Pulmonary artery endothelial cell (primary cell): ENCODE measurements around the gene NHLH1. TPM values are rescaled to one million over a fixed set of nuclear protein-coding genes. Genes with fewer than 3 reads are reported as not detected.
A peak's percentile ranks its signal among the peaks of the same experiment; 100 is the strongest.

Experiments used
- DNase-seq: peaks from one replicate; pipeline ENCODE4 v3.0.0-alpha.2; 2011; ENCODE audit warnings: low read depth, low spot score
- total RNA-seq: library from RNA; depleted of rRNA; stranded (reverse); fragments of >200 nt; gene quantifications from 2 replicates; pipeline ENCODE4 v1.2.3, GENCODE V29; 2014

NHLH1 gene
- total RNA-seq, 1 donor from 2014 or later, result under 0.01 TPM

GRCh38 chr1:160358073-160358472, 8.8 kb upstream of the NHLH1 start:
- no peak for DNase-seq

DNA sequence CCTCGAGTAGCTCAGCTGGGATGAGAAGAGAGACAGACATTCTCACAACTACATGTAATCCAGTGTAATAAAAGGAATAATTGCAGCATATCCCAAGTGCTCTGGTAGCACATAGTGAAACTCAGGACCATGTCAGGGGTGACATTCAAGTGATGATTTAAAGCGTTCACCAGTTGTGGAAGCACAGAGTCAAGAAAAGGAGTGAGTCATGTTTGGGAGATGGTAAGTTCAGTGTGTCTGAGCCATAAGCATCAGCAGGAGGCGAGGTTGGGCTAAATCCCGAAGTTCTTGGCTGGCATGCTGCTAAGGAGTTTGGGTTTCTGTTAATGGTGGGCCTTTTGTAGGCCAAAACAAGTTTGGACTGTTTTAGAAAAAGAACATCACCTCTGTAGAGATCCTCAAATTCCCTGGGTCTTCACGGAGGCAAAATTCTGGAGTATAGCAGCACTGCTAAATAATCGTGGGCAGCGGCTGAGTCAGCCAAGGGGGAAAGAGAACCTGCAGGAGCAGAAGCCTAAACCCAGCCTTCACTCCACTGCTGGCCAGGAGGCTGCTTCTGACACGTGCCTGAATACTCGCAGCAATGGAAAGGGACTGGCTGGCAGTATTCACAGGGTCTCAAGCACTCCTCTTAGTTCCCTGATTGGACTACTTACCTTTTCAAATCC, 7.2 kb upstream of the NHLH1 start:
- DNase-seq, result no peak

DNA sequence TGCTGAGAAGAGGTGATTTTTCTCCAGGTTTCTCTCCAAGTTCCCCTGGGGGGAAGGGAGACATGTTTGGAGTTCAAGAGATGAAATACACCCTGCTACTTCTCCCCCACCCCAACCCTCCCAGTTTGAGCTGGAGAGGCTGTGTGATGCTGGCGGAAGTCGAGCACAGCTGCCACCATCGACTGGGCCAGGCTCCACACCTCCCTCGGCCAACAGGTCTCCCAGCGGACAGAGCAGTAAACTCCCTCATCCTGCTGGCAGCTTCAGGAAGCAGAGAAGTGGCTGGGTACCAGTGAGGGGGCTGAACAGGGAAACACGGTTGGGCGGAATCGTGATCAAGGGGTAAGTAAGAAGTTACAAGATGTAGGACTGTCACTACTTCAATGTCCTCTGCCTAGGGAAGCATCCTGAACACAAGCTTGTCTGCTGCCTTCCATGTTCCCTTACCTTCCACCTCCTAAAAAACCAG, 6.6 kb upstream of the NHLH1 start:
- DNase-seq, result no peak

GRCh38 chr1:160361199-160361598, 5.7 kb upstream of the NHLH1 start:
- no peak for DNase-seq

DNA sequence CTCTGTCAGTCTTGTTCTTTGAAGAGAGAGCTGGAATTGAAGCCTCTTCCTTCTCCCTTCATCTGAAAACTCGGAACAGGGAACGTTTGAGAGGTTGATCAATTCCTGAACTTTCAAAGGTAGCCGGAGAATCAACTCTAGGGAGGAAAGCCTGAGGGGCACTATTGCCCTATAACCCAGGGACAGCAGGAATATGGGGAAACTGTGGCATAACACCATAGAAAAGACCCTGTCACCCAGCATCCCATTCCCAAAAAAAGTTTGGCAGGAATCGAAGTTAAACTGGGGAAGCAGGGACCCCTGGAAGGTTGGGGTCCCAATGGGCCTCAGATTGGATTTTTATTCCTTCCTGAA, 5.1 kb upstream of the NHLH1 start:
- DNase-seq, result no peak

DNA sequence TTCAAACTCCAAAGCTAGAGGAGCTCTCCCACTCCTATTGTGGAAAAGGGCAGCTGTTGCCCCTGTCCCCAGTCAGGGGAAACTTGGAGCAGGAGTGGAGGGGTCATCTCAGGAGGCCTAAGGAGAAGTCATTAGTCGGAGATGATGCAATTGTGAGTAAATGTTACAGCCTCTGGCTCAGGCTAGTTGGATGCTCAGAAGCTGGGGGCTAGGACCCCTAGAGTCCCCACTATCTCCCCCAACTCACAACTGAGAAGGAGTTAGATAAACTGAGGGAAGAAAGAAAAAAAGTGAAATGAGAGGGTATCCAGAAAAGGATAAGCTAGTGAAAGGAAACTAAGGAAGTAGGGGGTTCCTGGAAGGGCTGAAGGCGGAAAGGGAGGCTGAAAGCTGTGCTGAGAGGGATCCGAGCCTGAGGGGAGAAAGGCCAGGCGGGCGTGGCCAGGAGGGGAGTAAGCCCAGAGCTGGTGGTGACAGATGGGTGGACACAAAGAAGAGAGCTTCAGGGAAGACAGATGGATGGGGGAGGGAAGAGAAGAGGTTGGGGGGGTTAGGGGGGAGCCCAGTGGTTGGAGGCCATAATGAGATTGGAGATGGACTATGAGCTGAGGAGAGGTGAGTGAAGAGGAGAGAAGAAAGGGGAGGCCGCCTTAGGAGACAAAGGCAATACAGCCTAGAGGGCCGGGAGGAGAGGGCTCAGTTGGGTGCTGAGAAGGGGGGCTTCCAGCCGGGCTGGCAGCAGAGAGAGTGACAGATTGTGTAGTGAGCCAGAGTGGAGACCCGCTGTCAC, 4.5 kb upstream of the NHLH1 start:
- DNase-seq, result no peak

- no peak for DNase-seq
Observed at GRCh38 chr1:160363010-160363409, 3.9 kb upstream of the NHLH1 start.

DNA sequence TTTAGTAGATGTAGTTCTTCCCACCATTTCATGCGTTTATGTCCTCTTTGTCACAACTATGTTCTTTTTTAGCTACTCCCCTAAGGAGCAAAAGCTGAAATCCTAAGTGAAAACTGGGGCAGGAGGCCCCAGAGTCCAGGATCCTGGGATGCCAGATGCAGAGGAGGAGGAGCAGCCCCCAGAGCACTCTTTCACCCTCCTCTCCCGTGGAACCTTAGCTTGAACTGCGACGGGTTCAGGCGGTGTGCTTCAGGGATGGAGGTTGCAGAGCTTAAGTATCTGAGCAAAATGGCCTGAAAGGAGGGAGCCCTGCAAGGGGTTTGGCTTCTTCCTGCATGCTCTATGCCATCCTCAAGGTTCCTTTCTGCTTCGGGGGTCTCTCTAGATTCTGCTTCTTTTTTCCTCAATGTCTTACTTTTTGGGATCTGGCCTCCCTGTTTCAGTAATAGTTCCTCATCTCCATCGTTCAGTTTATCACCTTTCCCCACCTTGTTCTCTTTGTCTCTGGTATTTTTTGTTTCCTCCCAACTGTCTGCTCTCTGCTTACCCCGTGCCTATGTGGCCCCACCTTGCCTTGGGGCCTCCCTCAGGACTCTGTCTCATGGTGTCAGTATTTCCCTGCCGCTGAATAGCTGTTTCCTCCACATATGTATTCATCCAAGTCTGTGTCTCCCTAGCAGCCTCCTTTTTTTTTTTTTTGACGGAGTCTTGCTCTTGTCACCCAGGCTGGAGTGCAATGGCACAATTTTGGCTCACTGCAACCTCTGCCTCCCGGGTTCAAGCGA, 2.7 kb upstream of the NHLH1 start:
- no peak for DNase-seq

- DNase-seq, result no peak
Observed at GRCh38 chr1:160365325-160365724, 1.5 kb upstream of the NHLH1 start.

- no peak for DNase-seq
Observed at GRCh38 chr1:160367516-160367900, 637 bp downstream of the NHLH1 start.

DNA sequence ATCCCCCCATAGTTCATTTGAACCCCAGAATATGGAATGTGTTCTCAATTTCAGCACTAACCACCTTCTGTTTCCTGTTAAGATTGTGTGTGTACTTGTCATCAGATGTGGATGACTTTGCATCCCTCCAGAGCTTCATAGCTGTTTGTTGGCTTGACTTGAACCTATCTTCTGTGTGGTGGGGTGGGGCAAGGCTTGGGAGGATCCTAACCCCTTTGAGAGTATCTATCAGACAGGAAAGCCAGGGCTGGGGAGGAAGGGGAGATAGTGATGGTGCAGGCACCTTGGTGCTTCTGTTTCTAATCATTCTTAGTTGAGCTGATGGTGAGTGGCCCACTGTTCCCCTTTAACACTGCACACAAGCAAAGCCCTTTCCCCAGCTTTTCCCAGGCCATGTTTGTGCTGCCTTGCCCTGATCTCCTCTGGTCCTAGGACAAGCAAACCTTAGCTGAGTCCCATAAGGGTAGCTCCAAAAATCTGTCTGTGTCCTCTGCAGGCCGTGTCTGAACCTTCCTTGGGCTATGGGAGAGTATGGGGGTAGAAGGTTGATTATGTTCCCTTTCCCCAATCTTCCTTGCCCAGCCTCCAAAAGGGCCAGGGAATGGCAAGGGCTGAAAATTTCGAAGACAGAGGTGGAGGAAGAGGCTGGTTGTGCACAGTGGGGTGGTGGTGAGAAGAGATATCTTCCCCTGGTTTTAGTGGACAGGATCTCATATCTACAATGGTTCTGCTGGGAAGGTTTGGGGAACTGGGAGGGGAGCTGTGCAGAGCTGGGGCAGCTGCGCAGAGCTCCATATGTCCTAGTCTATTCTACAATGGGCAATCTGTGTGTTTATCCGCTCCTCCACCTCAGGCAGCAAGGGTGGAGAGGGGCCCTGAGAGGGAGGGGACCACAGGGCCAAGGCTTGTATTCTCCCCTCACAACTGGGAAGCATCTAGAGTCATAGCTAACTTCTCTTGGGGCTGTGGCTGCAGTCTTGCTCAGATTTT, 1.4 kb downstream of the NHLH1 start:
- DNase-seq, result no peak

DNA sequence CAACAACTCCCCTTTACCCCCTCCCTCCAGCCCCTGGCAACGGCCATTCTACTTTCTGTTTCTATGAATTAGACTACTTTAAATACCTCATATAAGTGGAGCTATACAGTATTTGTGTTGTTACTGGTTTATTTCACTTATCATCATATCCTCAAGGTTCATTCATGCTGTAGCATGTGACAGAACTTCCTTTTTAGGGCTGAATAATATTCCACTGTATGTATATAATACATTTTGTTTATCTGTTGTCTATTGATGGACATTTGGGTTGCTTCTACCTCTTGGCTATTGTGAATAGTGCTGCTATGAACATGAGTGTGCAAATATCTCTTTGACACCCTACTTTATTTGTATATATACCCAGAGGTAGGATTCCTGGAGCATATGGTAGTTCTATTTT, 2.2 kb downstream of the NHLH1 start:
- DNase-seq, result no peak

DNA sequence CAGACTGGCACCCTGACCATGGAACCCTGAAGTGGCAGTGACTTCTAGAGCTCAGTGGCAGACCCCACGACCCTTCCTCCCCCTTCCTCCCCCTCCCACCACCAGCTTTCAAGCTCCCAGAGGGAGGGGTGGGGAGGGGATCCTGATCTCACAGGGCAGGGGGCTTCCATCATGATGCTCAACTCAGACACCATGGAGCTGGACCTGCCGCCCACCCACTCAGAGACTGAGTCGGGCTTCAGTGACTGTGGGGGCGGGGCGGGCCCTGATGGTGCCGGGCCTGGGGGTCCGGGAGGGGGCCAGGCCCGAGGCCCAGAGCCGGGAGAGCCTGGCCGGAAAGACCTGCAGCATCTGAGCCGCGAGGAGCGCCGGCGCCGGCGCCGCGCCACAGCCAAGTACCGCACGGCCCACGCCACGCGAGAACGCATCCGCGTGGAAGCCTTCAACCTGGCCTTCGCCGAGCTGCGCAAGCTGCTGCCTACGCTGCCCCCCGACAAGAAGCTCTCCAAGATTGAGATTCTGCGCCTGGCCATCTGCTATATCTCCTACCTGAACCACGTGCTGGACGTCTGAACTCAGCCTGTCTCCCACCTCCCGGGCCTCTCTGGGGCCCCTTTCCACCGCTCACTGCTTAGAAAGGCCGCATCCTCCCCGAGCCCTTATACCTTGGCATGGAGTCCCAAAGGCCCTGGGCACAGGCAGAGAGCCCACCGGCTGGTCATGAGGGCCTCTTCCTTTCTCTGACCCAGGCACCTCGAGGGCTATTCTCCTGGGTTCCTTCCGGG, 3.9 kb downstream of the NHLH1 start:
- no peak for DNase-seq

GRCh38 chr1:160371346-160371631, 4.4 kb downstream of the NHLH1 start:
- DNase-seq, result no peak

DNA sequence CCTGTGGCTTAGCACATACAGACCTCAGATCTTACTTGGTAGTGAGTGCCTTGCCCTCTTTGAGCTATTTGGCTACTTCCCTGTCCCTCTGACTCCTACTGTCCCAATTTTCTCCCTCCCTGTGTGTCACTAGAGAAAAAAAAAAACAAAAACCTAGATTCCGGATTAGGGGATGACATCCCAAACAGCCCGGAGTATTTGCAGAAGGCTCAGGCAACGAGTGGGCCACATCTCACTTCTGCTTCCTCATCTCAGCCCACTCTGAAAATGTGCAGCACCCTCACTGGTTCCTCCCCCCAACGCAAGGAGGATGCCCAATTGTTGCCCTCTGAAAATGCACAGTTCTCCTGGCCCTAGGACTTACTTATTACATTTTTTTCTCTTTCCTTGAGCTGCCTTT, 4.9 kb downstream of the NHLH1 start:
- DNase-seq, result no peak

GRCh38 chr1:160373696-160374095, 6.8 kb downstream of the NHLH1 start:
- no peak for DNase-seq

- DNase-seq, result no peak
Observed at GRCh38 chr1:160374306-160375110, 7.6 kb downstream of the NHLH1 start.

GRCh38 chr1:160375788-160376524, 9.1 kb downstream of the NHLH1 start:
- no peak for DNase-seq

GRCh38 chr1:160376525-160377131, 9.8 kb downstream of the NHLH1 start:
- peak; percentile 24 for DNase-seq
